ENCODE data around the gene TRHDE. TPM values are rescaled to one million over a fixed set of nuclear protein-coding genes. Genes with fewer than 3 reads are reported as not detected.

TRHDE gene, protein sequence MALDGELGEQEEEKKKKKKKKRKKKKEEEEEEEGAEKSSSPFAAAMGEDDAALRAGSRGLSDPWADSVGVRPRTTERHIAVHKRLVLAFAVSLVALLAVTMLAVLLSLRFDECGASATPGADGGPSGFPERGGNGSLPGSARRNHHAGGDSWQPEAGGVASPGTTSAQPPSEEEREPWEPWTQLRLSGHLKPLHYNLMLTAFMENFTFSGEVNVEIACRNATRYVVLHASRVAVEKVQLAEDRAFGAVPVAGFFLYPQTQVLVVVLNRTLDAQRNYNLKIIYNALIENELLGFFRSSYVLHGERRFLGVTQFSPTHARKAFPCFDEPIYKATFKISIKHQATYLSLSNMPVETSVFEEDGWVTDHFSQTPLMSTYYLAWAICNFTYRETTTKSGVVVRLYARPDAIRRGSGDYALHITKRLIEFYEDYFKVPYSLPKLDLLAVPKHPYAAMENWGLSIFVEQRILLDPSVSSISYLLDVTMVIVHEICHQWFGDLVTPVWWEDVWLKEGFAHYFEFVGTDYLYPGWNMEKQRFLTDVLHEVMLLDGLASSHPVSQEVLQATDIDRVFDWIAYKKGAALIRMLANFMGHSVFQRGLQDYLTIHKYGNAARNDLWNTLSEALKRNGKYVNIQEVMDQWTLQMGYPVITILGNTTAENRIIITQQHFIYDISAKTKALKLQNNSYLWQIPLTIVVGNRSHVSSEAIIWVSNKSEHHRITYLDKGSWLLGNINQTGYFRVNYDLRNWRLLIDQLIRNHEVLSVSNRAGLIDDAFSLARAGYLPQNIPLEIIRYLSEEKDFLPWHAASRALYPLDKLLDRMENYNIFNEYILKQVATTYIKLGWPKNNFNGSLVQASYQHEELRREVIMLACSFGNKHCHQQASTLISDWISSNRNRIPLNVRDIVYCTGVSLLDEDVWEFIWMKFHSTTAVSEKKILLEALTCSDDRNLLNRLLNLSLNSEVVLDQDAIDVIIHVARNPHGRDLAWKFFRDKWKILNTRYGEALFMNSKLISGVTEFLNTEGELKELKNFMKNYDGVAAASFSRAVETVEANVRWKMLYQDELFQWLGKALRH
- 12.5 TPM for total RNA-seq
- long read RNA-seq, full-length matches to known transcripts: 7 of 13 reads
- long read RNA-seq, partial matches to known transcripts: 1 of 13 reads
- long read RNA-seq, other reads (novel, unspliced or antisense): 5 of 13 reads

DNA sequence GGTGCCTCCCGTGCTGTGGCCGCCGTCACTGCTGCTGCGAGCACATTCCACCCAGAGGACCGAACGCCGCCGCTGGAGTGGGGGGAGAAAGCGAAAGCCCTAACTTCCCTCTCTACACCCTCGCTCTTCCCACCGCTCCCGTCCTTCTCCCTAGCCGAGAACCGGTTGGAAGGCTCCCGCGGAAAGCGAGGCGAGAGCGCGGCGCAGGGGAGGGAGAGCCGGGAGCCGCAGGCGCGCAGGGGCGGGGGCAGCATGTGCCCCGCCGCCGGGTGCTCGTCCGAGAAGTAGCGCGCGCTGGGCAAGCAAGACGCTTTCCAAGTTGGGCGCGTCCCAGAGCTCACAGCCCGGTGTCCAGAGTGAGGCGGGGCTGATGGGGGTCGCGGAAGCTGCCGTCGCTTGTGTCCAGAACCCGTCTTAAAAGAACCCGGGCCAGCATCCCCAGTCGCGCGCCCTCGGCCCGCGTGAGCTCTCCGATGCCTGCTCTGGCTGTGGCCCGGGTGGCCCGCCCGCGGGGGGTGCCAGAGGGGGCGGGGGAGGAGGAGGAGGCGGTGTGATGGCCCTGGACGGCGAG, at the start of gene TRHDE:
TSS of gene TRHDE (plus strand) at position 280 of the 571 bp plus-strand sequence. CDS start at position 554, 274 bp downstream.
- intact Hi-C loops (cut with DNase I): no loop called here
- peak within 1 kb of the TSS; percentile 72 for H3K27ac ChIP-seq
- peak; percentile 68 for DNase-seq

DNA sequence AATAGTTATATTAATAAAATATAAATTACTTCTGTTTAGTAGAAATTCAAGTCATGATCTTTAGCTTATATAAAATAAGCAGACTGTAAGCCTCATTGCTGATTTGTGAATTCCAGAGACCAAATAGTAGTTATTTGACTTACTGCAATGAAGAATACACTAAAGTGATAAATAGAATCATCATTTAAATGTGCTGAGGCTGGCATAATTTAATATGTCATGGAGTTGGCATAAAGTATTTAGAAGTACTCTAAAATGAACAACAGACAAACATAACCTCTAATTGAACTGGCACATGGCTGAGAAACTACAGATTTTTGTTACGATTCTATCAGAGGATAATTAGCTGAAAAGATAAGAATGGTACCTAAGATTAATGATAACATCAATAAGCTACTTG, 45.7 kb upstream of the TRHDE start:
- Histone ChIP-seq H3K9me3 (no peaks in the 10 kb centered on the region), H3K36me3 (no peaks in the 10 kb centered on the region), H3K27me3 (ENCODE audit: low read depth) (no peaks in the 10 kb centered on the region), H3K27ac (no peak overlapping the region), H3K4me1 (no peaks in the 10 kb centered on the region), H3K4me3 (no peak overlapping the region)
- TF ChIP-seq, protein P1, sequence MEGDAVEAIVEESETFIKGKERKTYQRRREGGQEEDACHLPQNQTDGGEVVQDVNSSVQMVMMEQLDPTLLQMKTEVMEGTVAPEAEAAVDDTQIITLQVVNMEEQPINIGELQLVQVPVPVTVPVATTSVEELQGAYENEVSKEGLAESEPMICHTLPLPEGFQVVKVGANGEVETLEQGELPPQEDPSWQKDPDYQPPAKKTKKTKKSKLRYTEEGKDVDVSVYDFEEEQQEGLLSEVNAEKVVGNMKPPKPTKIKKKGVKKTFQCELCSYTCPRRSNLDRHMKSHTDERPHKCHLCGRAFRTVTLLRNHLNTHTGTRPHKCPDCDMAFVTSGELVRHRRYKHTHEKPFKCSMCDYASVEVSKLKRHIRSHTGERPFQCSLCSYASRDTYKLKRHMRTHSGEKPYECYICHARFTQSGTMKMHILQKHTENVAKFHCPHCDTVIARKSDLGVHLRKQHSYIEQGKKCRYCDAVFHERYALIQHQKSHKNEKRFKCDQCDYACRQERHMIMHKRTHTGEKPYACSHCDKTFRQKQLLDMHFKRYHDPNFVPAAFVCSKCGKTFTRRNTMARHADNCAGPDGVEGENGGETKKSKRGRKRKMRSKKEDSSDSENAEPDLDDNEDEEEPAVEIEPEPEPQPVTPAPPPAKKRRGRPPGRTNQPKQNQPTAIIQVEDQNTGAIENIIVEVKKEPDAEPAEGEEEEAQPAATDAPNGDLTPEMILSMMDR (IDR thresholded peaks at IDR 0.05): no peak
- intact Hi-C loops (cut with DNase I): no loop called here
- no peak for ATAC-seq
- no peak for DNase-seq

More for the DNA sequence above, at the start of gene TRHDE:
- Histone ChIP-seq H3K9me3 (no peaks in the 10 kb centered on the region), H3K4me3 (peak within 1 kb of the TSS; percentile 61), H3K36me3 (no peaks in the 10 kb centered on the region), H3K4me1 (peaks cover 32% of the 10 kb centered on the region), H3K27me3 (ENCODE audit: low read depth) (peaks cover 32% of the 10 kb centered on the region)
- peak; percentile 76 to 77 for ATAC-seq
- TF ChIP-seq, protein P1 (IDR thresholded peaks at IDR 0.05): no peak

DNA sequence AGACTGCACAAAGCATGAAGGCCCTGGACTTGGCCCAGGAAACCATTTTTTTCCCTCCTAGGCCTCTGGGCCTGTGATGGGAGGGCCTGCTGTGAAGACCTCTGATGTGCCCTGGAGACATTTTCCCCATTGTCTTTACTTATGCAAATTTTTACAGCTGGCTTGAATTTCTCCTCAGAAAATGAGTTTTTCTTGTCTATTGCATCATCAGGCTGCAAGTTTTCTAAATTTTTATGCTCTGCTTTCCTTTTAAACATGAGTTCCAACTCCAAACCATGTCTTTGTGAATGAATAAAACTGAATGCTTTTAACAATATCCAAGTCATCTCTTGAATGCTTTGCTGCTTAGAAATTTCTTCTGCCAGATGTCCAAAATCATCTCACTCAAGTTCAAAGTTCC, 43.7 kb upstream of the TRHDE start:
- no peaks in the 10 kb centered on the region for H3K36me3 ChIP-seq
- H3K9me3 ChIP-seq: no peaks in the 10 kb centered on the region
- no peak overlapping the region for H3K4me3 ChIP-seq
- intact Hi-C loops (cut with DNase I): no loop called here
- H3K27me3 ChIP-seq (ENCODE audit: low read depth): no peaks in the 10 kb centered on the region
- no peak for ATAC-seq
- no peak for DNase-seq
- no peaks in the 10 kb centered on the region for H3K4me1 ChIP-seq
- TF ChIP-seq, protein P1 (IDR thresholded peaks at IDR 0.05): no peak
- no peak overlapping the region for H3K27ac ChIP-seq

DNA sequence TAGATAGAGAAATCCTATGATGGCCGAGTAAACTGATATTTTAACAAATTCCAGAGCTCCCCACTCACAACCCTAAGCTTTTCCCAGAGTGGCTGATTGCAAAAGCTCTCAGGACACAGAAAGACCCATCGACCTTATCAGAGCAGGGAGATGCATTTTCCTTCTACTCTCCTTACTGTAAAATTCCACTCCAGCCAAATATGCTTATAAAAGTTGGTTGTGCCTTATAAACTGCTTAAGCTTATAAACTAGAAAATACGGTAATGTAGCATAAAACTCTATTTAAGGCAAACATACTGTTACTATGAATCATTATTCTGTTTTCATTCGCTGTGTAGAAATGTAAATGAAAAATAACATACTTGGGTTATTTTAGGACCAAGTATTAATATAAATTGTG, 41.6 kb upstream of the TRHDE start:
- Histone ChIP-seq H3K36me3 (no peaks in the 10 kb centered on the region), H3K27ac (no peak overlapping the region), H3K27me3 (ENCODE audit: low read depth) (no peaks in the 10 kb centered on the region), H3K9me3 (no peaks in the 10 kb centered on the region), H3K4me3 (no peak overlapping the region), H3K4me1 (no peaks in the 10 kb centered on the region)
- TF ChIP-seq, protein P1 (IDR thresholded peaks at IDR 0.05): no peak
- ATAC-seq: no peak
- intact Hi-C loops (cut with DNase I): no loop called here
- DNase-seq: no peak

DNA sequence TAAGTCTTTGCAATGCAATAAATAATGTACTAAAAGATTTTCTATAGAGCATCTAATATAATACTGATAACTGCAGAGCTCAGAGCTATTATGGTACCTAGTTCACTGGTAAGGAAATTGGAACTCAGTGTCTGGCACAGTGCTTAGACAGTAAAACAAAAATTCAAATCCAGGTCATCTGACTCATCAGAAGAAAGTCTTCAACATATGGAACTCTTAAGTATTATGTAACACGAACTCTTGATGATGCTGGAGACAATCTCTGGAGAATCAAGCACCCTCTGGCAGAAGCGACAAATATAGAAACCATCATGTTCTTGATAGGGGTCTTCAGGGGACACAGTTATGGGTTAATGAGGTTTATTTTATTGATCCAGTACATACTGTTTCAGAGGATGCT, 37.3 kb upstream of the TRHDE start:
- ATAC-seq: no peak
- no peaks in the 10 kb centered on the region for H3K36me3 ChIP-seq

More for the DNA sequence above, 37.3 kb upstream of the TRHDE start:
- no peaks in the 10 kb centered on the region for H3K27me3 ChIP-seq (ENCODE audit: low read depth)
- H3K27ac ChIP-seq: no peak overlapping the region
- intact Hi-C loops (cut with DNase I): no loop called here
- no peaks in the 10 kb centered on the region for H3K4me1 ChIP-seq
- no peaks in the 10 kb centered on the region for H3K9me3 ChIP-seq
- no peak for DNase-seq
- TF ChIP-seq, protein P1 (IDR thresholded peaks at IDR 0.05): no peak
- H3K4me3 ChIP-seq: no peak overlapping the region

Data from lower lobe of right lung (tissue), 2 donors.